B cell (primary cell): ENCODE data around the gene RGL1.

ENCODE experiments used
- EZH2 ChIP-seq: IDR thresholded peaks from 2 replicates; pipeline ENCODE4 v1.6.1; 2012; ENCODE audit warnings: borderline replicate concordance, low read depth, mild to moderate bottlenecking, moderate library complexity, low read length; ENCODE audit not compliant: insufficient read depth, poor library complexity, severe bottlenecking
- TF ChIP-seq, protein P1 (sequence below): fragments of 200-600 bp; IDR thresholded peaks from one replicate; pipeline ENCODE4 v1.8.0; 2022; ENCODE audit warnings: antibody characterized with exemption, mild to moderate bottlenecking

DNA sequence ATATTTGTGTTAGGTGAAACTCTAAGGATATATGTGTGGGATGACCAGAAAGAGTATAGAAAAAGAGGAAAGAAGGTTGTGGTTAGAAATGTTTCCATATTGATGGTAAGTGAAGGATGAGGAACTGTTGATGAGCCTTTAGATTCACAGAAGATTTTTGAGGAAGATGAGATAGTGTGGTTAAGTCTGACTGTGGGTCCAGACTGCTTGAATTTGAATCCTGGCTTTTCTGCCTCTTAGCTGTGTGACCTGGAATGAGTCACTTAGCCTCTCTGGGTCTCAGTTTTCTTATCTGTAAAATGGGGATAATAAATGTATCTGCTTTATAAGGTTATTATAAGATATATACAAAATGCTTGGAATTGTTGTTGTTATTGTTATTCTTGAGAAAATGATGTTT lies 27.5 kb downstream of the RGL1 start:
- TF ChIP-seq, protein P1, sequence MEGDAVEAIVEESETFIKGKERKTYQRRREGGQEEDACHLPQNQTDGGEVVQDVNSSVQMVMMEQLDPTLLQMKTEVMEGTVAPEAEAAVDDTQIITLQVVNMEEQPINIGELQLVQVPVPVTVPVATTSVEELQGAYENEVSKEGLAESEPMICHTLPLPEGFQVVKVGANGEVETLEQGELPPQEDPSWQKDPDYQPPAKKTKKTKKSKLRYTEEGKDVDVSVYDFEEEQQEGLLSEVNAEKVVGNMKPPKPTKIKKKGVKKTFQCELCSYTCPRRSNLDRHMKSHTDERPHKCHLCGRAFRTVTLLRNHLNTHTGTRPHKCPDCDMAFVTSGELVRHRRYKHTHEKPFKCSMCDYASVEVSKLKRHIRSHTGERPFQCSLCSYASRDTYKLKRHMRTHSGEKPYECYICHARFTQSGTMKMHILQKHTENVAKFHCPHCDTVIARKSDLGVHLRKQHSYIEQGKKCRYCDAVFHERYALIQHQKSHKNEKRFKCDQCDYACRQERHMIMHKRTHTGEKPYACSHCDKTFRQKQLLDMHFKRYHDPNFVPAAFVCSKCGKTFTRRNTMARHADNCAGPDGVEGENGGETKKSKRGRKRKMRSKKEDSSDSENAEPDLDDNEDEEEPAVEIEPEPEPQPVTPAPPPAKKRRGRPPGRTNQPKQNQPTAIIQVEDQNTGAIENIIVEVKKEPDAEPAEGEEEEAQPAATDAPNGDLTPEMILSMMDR: no peak
- TF ChIP-seq EZH2: no peak
